ENCODE results near the gene FGF18.

GRCh38 chr5:171476701-171477100 lies 57.3 kb downstream of the FGF18 start:
- TF ChIP-seq POLR2AphosphoS5 (IDR thresholded peaks at IDR 0.05; ENCODE audit: low read depth, low read length): no peak
- no peak for TF ChIP-seq CTCF (IDR thresholded peaks at IDR 0.05)

All from Panc1 (cell line).